ENCODE results near the gene GALNTL6. TPM values are rescaled to one million over a fixed set of nuclear protein-coding genes. Genes with fewer than 3 reads are reported as not detected.

Gene GALNTL6
- total and polyA plus RNA-seq, 8 donors: 0.15 to 0.87 (median 0.58) TPM; not detected in 3

- no peak for DNase-seq
- no peak overlapping the region for H3K4me3 ChIP-seq
- no peaks in the 10 kb centered on the region for H3K9me3 ChIP-seq
- H3K36me3 ChIP-seq: no peaks in the 10 kb centered on the region
- H3K27me3 ChIP-seq: no peaks in the 10 kb centered on the region
- intact Hi-C loops (cut with DNase I; ENCODE audit: low total_unique reads): no loop called here
- WGBS, 5 donors: 46 to 71% (median 57%) methylated on average over 5 of the region's 5 CpGs
- TF ChIP-seq POLR2A (IDR thresholded peaks at IDR 0.05) (no peak), EP300 (IDR thresholded peaks at IDR 0.05) (no peak), POLR2AphosphoS5 (IDR thresholded peaks at IDR 0.05) (no peak)
- TF ChIP-seq, protein P1, sequence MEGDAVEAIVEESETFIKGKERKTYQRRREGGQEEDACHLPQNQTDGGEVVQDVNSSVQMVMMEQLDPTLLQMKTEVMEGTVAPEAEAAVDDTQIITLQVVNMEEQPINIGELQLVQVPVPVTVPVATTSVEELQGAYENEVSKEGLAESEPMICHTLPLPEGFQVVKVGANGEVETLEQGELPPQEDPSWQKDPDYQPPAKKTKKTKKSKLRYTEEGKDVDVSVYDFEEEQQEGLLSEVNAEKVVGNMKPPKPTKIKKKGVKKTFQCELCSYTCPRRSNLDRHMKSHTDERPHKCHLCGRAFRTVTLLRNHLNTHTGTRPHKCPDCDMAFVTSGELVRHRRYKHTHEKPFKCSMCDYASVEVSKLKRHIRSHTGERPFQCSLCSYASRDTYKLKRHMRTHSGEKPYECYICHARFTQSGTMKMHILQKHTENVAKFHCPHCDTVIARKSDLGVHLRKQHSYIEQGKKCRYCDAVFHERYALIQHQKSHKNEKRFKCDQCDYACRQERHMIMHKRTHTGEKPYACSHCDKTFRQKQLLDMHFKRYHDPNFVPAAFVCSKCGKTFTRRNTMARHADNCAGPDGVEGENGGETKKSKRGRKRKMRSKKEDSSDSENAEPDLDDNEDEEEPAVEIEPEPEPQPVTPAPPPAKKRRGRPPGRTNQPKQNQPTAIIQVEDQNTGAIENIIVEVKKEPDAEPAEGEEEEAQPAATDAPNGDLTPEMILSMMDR (IDR thresholded peaks at IDR 0.05): no peak
- H3K27ac ChIP-seq: peak overlapping the region; percentile 35 to 59 (median 47)
- H3K4me1 ChIP-seq: peaks cover 6 to 32% (median 17%) of the 10 kb centered on the region in 4 donors
Measured at GRCh38 chr4:173056271-173056670, 1243.1 kb downstream of the GALNTL6 start.

DNA sequence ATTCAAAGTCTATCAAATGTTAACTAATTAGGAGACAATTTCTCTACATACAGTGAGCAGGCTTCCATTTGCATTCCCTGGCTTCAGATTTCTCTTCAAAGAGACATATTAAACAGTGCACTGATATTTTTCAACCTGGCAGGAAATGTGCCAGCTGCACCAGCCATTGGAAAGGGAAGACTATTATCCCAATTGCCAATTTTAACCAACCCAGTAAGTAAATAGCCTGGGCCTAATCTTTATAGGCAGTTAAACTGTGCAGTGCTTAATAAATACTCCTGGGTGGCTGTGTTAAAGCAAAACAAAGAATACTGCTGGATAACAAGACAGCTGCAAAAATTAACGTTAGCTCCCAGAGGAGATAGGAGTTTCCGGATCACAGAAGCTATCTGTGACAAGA lies 1243.5 kb downstream of the GALNTL6 start:
- no peak overlapping the region for H3K4me3 ChIP-seq
- peak overlapping the region in 4 of 5 donors; percentile 35 to 59 (median 48) for H3K27ac ChIP-seq
- intact Hi-C loops (cut with DNase I; ENCODE audit: low total_unique reads): no loop called here
- no peaks in the 10 kb centered on the region for H3K9me3 ChIP-seq
- peaks cover 6 to 30% (median 16%) of the 10 kb centered on the region in 4 donors for H3K4me1 ChIP-seq
- peak in 1 of 2 donors; percentile 57 for DNase-seq
- 27 to 72% (median 36%) methylated on average over 2 of the region's 2 CpGs for WGBS, 5 donors
- TF ChIP-seq POLR2A (IDR thresholded peaks at IDR 0.05) (no peak), EP300 (IDR thresholded peaks at IDR 0.05) (no peak), POLR2AphosphoS5 (IDR thresholded peaks at IDR 0.05) (no peak)
- TF ChIP-seq, protein P1 (IDR thresholded peaks at IDR 0.05): no peak
- no peaks in the 10 kb centered on the region for H3K27me3 ChIP-seq
- no peaks in the 10 kb centered on the region for H3K36me3 ChIP-seq

GRCh38 chr4:173057442-173057841 lies 1244.2 kb downstream of the GALNTL6 start:
- WGBS, 5 donors: 18 to 28% (median 26%) methylated on average over 3 of the region's 3 CpGs
- intact Hi-C loops (cut with DNase I; ENCODE audit: low total_unique reads): no loop called here
- Histone ChIP-seq H3K4me1 (peaks cover 6 to 30% (median 16%) of the 10 kb centered on the region in 4 donors), H3K27me3 (no peaks in the 10 kb centered on the region), H3K27ac (peak overlapping the region in 4 of 5 donors; percentile 25 to 59 (median 36)), H3K9me3 (no peaks in the 10 kb centered on the region), H3K4me3 (no peak overlapping the region), H3K36me3 (no peaks in the 10 kb centered on the region)
- no peak for DNase-seq
- no peak for TF ChIP-seq EP300 (IDR thresholded peaks at IDR 0.05)

- DNase-seq: no peak
- TF ChIP-seq POLR2A (IDR thresholded peaks at IDR 0.05) (no peak), EP300 (IDR thresholded peaks at IDR 0.05) (no peak), POLR2AphosphoS5 (IDR thresholded peaks at IDR 0.05) (no peak)
- TF ChIP-seq, protein P1 (IDR thresholded peaks at IDR 0.05): no peak
- no peaks in the 10 kb centered on the region for H3K27me3 ChIP-seq
- 32 to 64% (median 45%) methylated on average over 1 of the region's 1 CpG for WGBS, 5 donors
- H3K9me3 ChIP-seq: no peaks in the 10 kb centered on the region
- intact Hi-C loops (cut with DNase I; ENCODE audit: low total_unique reads): no loop called here
- no peak overlapping the region for H3K4me3 ChIP-seq
- no peaks in the 10 kb centered on the region for H3K36me3 ChIP-seq
- peak overlapping the region; percentile 25 to 68 (median 38) for H3K27ac ChIP-seq
- peaks cover 6 to 30% (median 16%) of the 10 kb centered on the region in 4 donors for H3K4me1 ChIP-seq
Measured at GRCh38 chr4:173057901-173058300, 1244.7 kb downstream of the GALNTL6 start.

GRCh38 chr4:173061160-173061559 lies 1248.0 kb downstream of the GALNTL6 start:
- Histone ChIP-seq H3K4me3 (no peak overlapping the region), H3K27ac (no peak overlapping the region), H3K36me3 (no peaks in the 10 kb centered on the region), H3K9me3 (peaks cover 0 to 9% (median under 1%) of the 10 kb centered on the region in 4 donors), H3K4me1 (peaks cover 6 to 19% (median 14%) of the 10 kb centered on the region in 4 donors), H3K27me3 (no peaks in the 10 kb centered on the region)
- intact Hi-C loops (cut with DNase I; ENCODE audit: low total_unique reads): no loop called here
- 65 to 93% (median 71%) methylated on average over 4 of the region's 4 CpGs for WGBS, 5 donors
- no peak for DNase-seq
- no peak for TF ChIP-seq EP300 (IDR thresholded peaks at IDR 0.05)
- TF ChIP-seq, protein P1 (IDR thresholded peaks at IDR 0.05): no peak

Data from stomach (tissue), 9 donors.